SU-DHL-6 (cell line): Measurements from ENCODE around the gene NACC2.

Experiments
- H2AFZ ChIP-seq: fragments of 200-600 bp; sonication (generic); 2 replicates; pipeline ENCODE4 v1.6.1; 2014; ENCODE audit warnings: low read depth, mild to moderate bottlenecking, moderate library complexity, mixed read lengths, antibody characterized with exemption, low read length; ENCODE audit not compliant: severe bottlenecking
- H3F3A ChIP-seq: fragments of 200-600 bp; shearing (Covaris generic); 2 replicates; pipeline ENCODE4 v1.6.0; 2016; ENCODE audit warnings: antibody characterized with exemption, mild to moderate bottlenecking; ENCODE audit not compliant: insufficient read depth
- H3K27ac ChIP-seq: fragments of 200-600 bp; sonication (generic); 2 replicates; pipeline ENCODE4 v1.5.1; 2016; ENCODE audit warnings: low read depth, mild to moderate bottlenecking, low read length, moderate library complexity, mixed read lengths
- H3K27me3 ChIP-seq: fragments of 200-600 bp; sonication (generic), shearing (Covaris generic); 2 replicates; pipeline ENCODE4 v1.6.0; 2014; ENCODE audit warnings: mild to moderate bottlenecking, low read length
- H3K36me3 ChIP-seq: fragments of 200-600 bp; sonication (generic); 2 replicates; pipeline ENCODE4 v1.6.1; 2014; ENCODE audit warnings: mild to moderate bottlenecking, low read length, mixed read lengths
- H3K4me2 ChIP-seq: fragments of 300-600, 200-600 bp; shearing (Covaris generic), sonication (generic); 2 replicates; pipeline ENCODE4 v1.6.0; 2014; ENCODE audit warnings: low read length, low read depth, mild to moderate bottlenecking; ENCODE audit not compliant: poor library complexity, severe bottlenecking
- H3K4me3 ChIP-seq: fragments of 200-600 bp; sonication (generic); 2 replicates; pipeline ENCODE4 v1.5.1; 2014; ENCODE audit warnings: antibody characterized with exemption, low read length, mild to moderate bottlenecking, mixed read lengths; ENCODE audit not compliant: insufficient read depth, poor library complexity, severe bottlenecking
- H3K79me2 ChIP-seq: fragments of 200-600 bp; sonication (generic); 2 replicates; pipeline ENCODE4 v1.6.1; 2014; ENCODE audit warnings: mild to moderate bottlenecking, low read length, moderate library complexity; ENCODE audit not compliant: insufficient read depth
- H3K9ac ChIP-seq: fragments of 200-600 bp; sonication (generic); 2 replicates; pipeline ENCODE4 v1.7.0; 2014; ENCODE audit warnings: mild to moderate bottlenecking, low read length
- H3K9me2 ChIP-seq: fragments of 200-600 bp; sonication (generic); replicated peaks from 2 replicates; pipeline ENCODE4 v1.6.1; 2014; ENCODE audit warnings: low read length; ENCODE audit not compliant: insufficient read depth
- H3K9me3 ChIP-seq: fragments of 200-600 bp; sonication (generic); 2 replicates; pipeline ENCODE4 v1.6.1; 2014; ENCODE audit warnings: low read length, mixed read lengths; ENCODE audit not compliant: insufficient read depth
- H4K20me1 ChIP-seq: fragments of 200-600 bp; sonication (generic); 2 replicates; pipeline ENCODE4 v1.6.1; 2014; ENCODE audit warnings: low read depth, mild to moderate bottlenecking, antibody characterized with exemption, low read length, moderate library complexity, mixed read lengths
- EZH2phosphoT487 ChIP-seq: fragments of 200-600 bp; sonication (generic), shearing (Covaris generic); conservative IDR thresholded peaks from 2 replicates; pipeline ENCODE4 v1.6.1; 2018; ENCODE audit warnings: mild to moderate bottlenecking, antibody characterized with exemption, low read length, moderate library complexity, mixed read lengths
- TF ChIP-seq, protein P1 (sequence below): fragments of 200-600 bp; sonication (generic); IDR thresholded peaks from one replicate; pipeline ENCODE4 v1.5.1; 2017; ENCODE audit warnings: antibody characterized with exemption, mild to moderate bottlenecking, low read length, moderate library complexity; ENCODE audit not compliant: insufficient read depth, poor library complexity, severe bottlenecking

The NACC2 gene

GRCh38 chr9:135975834-135976233 lies 119.3 kb downstream of the NACC2 start:
- no peak for TF ChIP-seq EZH2phosphoT487
- TF ChIP-seq, protein P1, sequence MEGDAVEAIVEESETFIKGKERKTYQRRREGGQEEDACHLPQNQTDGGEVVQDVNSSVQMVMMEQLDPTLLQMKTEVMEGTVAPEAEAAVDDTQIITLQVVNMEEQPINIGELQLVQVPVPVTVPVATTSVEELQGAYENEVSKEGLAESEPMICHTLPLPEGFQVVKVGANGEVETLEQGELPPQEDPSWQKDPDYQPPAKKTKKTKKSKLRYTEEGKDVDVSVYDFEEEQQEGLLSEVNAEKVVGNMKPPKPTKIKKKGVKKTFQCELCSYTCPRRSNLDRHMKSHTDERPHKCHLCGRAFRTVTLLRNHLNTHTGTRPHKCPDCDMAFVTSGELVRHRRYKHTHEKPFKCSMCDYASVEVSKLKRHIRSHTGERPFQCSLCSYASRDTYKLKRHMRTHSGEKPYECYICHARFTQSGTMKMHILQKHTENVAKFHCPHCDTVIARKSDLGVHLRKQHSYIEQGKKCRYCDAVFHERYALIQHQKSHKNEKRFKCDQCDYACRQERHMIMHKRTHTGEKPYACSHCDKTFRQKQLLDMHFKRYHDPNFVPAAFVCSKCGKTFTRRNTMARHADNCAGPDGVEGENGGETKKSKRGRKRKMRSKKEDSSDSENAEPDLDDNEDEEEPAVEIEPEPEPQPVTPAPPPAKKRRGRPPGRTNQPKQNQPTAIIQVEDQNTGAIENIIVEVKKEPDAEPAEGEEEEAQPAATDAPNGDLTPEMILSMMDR, result no peak
- no peaks in the 10 kb centered on the region for H3K9me3 ChIP-seq
- no peaks in the 10 kb centered on the region for H3K27me3 ChIP-seq
- H2AFZ ChIP-seq, result no peak overlapping the region
- no peaks in the 10 kb centered on the region for H3F3A ChIP-seq
- no peak overlapping the region for H3K4me3 ChIP-seq
- no peak overlapping the region for H3K4me2 ChIP-seq
- no peaks in the 10 kb centered on the region for H3K36me3 ChIP-seq
- H3K27ac ChIP-seq, result no peak overlapping the region
- no peak overlapping the region for H3K9ac ChIP-seq
- H4K20me1 ChIP-seq, result no peaks in the 10 kb centered on the region
- H3K79me2 ChIP-seq, result no peaks in the 10 kb centered on the region
- H3K9me2 ChIP-seq, result no peaks in the 10 kb centered on the region

DNA sequence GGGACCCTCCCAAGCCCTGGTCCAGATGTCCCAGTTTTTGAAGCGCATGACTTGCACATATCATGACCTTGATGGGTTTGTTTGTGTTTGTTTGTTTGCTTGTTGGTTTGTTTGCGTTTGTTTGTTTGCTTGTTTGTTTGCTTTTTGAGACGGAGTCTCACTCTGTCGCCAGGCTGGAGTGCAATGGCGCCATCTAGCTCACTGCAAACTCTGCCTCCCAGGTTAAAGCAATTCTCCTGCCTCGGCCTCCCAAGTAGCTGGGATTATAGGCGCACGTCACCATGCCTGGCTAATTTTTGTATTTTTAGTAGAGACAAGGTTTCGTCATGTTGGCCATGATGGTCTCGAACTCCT lies 120.9 kb downstream of the NACC2 start:
- H3K36me3 ChIP-seq, result no peaks in the 10 kb centered on the region
- no peaks in the 10 kb centered on the region for H3K9me2 ChIP-seq
- H3K4me2 ChIP-seq, result no peak overlapping the region
- H3K79me2 ChIP-seq, result no peaks in the 10 kb centered on the region
- H3K9me3 ChIP-seq, result no peaks in the 10 kb centered on the region
- no peak overlapping the region for H3K4me3 ChIP-seq
- no peak overlapping the region for H2AFZ ChIP-seq
- H3K27me3 ChIP-seq, result no peaks in the 10 kb centered on the region
- no peak for TF ChIP-seq EZH2phosphoT487
- TF ChIP-seq, protein P1, result no peak
- H4K20me1 ChIP-seq, result no peaks in the 10 kb centered on the region
- no peaks in the 10 kb centered on the region for H3F3A ChIP-seq
- no peak overlapping the region for H3K27ac ChIP-seq
- H3K9ac ChIP-seq, result no peak overlapping the region

- Histone ChIP-seq H3F3A (no peaks in the 10 kb centered on the region), H3K9ac (no peak overlapping the region), H3K4me3 (no peak overlapping the region), H3K4me2 (no peak overlapping the region), H3K79me2 (no peaks in the 10 kb centered on the region), H3K9me2 (no peaks in the 10 kb centered on the region), H3K36me3 (no peaks in the 10 kb centered on the region), H3K27ac (no peak overlapping the region), H3K27me3 (no peaks in the 10 kb centered on the region), H3K9me3 (no peaks in the 10 kb centered on the region), H2AFZ (no peak overlapping the region), H4K20me1 (no peaks in the 10 kb centered on the region)
- no peak for TF ChIP-seq EZH2phosphoT487
- TF ChIP-seq, protein P1, result no peak
These were observed 121.5 kb downstream of the NACC2 start for GRCh38 chr9:135973277-135974219.
